Activated CD8-positive, alpha-beta T cell treated with anti-CD3 and anti-CD28 coated beads for 36 hours (primary cell): ENCODE results near the gene ZNF862. TPM values are rescaled to one million over a fixed set of nuclear protein-coding genes. Genes with fewer than 3 reads are reported as not detected.

Source experiments
- ATAC-seq: fragments of 200-7000 bp; cut with Tn5 transposase; one replicate; pipeline ENCODE4 v1.10.0; 2021; ENCODE audit warnings: mild to moderate bottlenecking, moderate library complexity
- CTCF ChIA-PET: fragments of 350-600 bp; sonication (Branson Sonifier 250); formaldehyde crosslinking; loops from one replicate; lab custom pipeline; 2021; ENCODE audit warnings: antibody characterized with exemption; lab: Charles Lee
- POLR2A ChIA-PET: fragments of 350-600 bp; sonication (Branson Sonifier 250); formaldehyde crosslinking; loops from one replicate; lab custom pipeline; 2021; ENCODE audit warnings: antibody characterized with exemption; lab: Charles Lee
- DNase-seq: peaks from one replicate; pipeline ENCODE4 v3.0.0-alpha.2; 2020
- H3K27ac Mint-ChIP-seq: one replicate; pipeline ENCODE4 v1.8.0; 2021; ENCODE audit warnings: mild to moderate bottlenecking, mixed read lengths
- H3K27me3 Mint-ChIP-seq: one replicate; pipeline ENCODE4 v1.8.0; 2021; ENCODE audit warnings: mixed read lengths
- H3K36me3 Mint-ChIP-seq: one replicate; pipeline ENCODE4 v1.8.0; 2021; ENCODE audit warnings: low read depth, mixed read lengths
- H3K4me1 Mint-ChIP-seq: one replicate; pipeline ENCODE4 v1.8.0; 2021; ENCODE audit warnings: low read depth, mixed read lengths
- H3K4me3 Mint-ChIP-seq: one replicate; pipeline ENCODE4 v1.8.0; 2021; ENCODE audit warnings: mild to moderate bottlenecking, moderate library complexity, mixed read lengths
- H3K9me3 Mint-ChIP-seq: one replicate; pipeline ENCODE4 v1.8.0; 2021; ENCODE audit warnings: mixed read lengths
- intact Hi-C: fragments of 100-400 bp; cut with micrococcal nuclease; formaldehyde crosslinking; loops from one replicate; pipeline ENCODE4 v1.10.0; 2022
- total RNA-seq, 2 experiments: library from RNA; stranded (reverse); gene quantifications; one replicate each; pipeline ENCODE4 v1.2.3, GENCODE V29; 2021
- TF ChIP-seq, protein P1 (sequence below): fragments of 200-600 bp; IDR thresholded peaks from one replicate; pipeline ENCODE4 v1.8.0; 2022; ENCODE audit warnings: antibody characterized with exemption, mild to moderate bottlenecking

Gene ZNF862
- total RNA-seq, 2 experiments from 2014 or later: 11.0 to 12.4 TPM

- no peak overlapping the region for H3K27ac Mint-ChIP-seq
- TF ChIP-seq, protein P1, sequence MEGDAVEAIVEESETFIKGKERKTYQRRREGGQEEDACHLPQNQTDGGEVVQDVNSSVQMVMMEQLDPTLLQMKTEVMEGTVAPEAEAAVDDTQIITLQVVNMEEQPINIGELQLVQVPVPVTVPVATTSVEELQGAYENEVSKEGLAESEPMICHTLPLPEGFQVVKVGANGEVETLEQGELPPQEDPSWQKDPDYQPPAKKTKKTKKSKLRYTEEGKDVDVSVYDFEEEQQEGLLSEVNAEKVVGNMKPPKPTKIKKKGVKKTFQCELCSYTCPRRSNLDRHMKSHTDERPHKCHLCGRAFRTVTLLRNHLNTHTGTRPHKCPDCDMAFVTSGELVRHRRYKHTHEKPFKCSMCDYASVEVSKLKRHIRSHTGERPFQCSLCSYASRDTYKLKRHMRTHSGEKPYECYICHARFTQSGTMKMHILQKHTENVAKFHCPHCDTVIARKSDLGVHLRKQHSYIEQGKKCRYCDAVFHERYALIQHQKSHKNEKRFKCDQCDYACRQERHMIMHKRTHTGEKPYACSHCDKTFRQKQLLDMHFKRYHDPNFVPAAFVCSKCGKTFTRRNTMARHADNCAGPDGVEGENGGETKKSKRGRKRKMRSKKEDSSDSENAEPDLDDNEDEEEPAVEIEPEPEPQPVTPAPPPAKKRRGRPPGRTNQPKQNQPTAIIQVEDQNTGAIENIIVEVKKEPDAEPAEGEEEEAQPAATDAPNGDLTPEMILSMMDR: no peak
- H3K9me3 Mint-ChIP-seq: no peaks in the 10 kb centered on the region
- ATAC-seq (no peak), DNase-seq (no peak)
- intact Hi-C loops: no loop called here
- ChIA-PET POLR2A (interaction anchor here (0.6 kb wide), 1 partner anchor 11 kb away, joined by 3 read pairs; no protein-coding TSS in a partner anchor), CTCF (interaction anchor here (1.8 kb wide), 1 partner anchor 134 kb away, joined by 7 read pairs; no protein-coding TSS in a partner anchor)
- no peak overlapping the region for H3K4me3 Mint-ChIP-seq
- H3K4me1 Mint-ChIP-seq: no peaks in the 10 kb centered on the region
- peaks cover 6% of the 10 kb centered on the region for H3K27me3 Mint-ChIP-seq
- H3K36me3 Mint-ChIP-seq: no peaks in the 10 kb centered on the region
Observed at GRCh38 chr7:149796287-149796860, 41.8 kb upstream of the ZNF862 start.

DNA sequence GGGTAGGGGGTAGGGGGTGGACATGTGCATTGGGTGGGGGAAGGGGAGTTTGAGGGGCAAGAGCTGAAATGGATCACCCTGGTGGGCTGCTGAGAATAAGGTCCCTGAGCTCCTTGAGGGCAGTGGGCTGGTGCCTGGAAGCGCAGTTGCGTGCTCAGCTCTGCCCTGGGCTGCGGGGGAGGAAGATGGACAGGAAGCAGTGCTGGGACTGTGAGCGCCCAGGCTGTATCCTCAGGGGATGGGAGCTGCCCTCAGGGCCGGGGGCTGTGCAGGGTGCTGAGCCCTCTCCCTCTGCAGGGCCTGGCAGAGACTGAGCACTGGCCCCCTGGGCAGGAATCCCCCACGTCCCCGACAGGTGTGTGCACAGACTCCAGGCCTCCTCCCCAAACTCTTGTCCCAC is 40.4 kb upstream of the ZNF862 start:
- DNase-seq (no peak), ATAC-seq (no peak)
- intact Hi-C loops: no loop called here
- Mint-ChIP-seq H3K27ac (no peak overlapping the region), H3K27me3 (peaks cover 1% of the 10 kb centered on the region), H3K36me3 (no peaks in the 10 kb centered on the region), H3K9me3 (no peaks in the 10 kb centered on the region), H3K4me3 (no peak overlapping the region), H3K4me1 (no peaks in the 10 kb centered on the region)
- TF ChIP-seq, protein P1: no peak
- ChIA-PET CTCF (interaction anchor here (1.1 to 2.9 kb wide), 2 partner anchors 14 to 127 kb away, joined by 3 to 11 read pairs; no protein-coding TSS in a partner anchor), POLR2A (no interaction called here)

DNA sequence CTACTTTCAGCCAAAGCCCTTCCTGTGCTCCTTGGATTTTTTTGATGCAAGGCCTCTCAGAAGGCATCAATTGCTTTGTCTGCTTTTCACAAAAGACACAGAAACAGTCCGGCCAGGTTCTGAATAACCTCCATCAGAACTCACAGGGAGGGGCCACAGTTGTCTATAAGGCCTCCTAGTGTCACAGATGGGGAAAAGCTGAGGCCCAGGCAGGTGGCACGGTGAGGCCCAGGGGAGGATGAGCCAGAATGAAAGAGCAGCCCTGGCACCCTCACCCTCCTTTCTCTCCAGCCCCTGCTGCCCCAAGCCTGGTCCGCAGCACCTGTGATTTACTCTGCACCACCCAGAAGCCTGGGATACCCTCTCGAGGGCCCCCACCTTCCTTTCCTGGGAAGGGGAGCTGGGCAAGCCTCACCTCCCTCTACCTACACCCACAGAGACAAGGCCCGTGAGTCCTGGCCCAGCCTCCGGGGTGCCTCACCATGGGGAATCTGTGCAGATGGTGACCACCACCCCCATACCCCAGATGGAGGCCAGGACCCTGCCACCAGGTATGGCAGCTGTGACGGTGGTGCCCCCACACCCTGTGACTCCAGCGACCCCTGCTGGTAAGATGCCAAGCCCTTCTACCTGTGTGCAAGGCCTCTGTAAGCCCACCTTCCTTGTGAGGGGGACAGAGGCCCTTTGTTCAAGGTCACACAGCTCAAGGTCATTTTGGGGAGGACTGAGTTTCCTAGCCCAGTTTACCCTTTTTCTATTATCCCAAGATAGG is 38.6 kb upstream of the ZNF862 start:
- H3K36me3 Mint-ChIP-seq: no peaks in the 10 kb centered on the region
- H3K4me3 Mint-ChIP-seq: no peak overlapping the region
- peak; percentile 74 for ATAC-seq
- H3K27ac Mint-ChIP-seq: no peak overlapping the region
- ChIA-PET POLR2A (interaction anchor here (0.6 kb wide), 1 partner anchor 1388 kb away, joined by 3 read pairs; no protein-coding TSS in a partner anchor), CTCF (interaction anchor here (1.0 to 2.9 kb wide), 11 partner anchors 8 to 137 kb away, joined by 3 to 13 read pairs (median 5); partner anchors contain the start of gene ZNF862)
- intact Hi-C loops: no loop called here
- H3K9me3 Mint-ChIP-seq: no peaks in the 10 kb centered on the region
- TF ChIP-seq, protein P1: peak; percentile 59
- DNase-seq: peak; percentile 76
- no peaks in the 10 kb centered on the region for H3K27me3 Mint-ChIP-seq
- no peaks in the 10 kb centered on the region for H3K4me1 Mint-ChIP-seq

GRCh38 chr7:149800169-149800555 is 38.0 kb upstream of the ZNF862 start:
- Mint-ChIP-seq H3K4me1 (no peaks in the 10 kb centered on the region), H3K27ac (no peak overlapping the region), H3K27me3 (no peaks in the 10 kb centered on the region), H3K36me3 (no peaks in the 10 kb centered on the region), H3K9me3 (no peaks in the 10 kb centered on the region), H3K4me3 (no peak overlapping the region)
- TF ChIP-seq, protein P1: no peak
- POLR2A ChIA-PET: interaction anchor here (0.6 kb wide), 1 partner anchor 1388 kb away, joined by 3 read pairs; no protein-coding TSS in a partner anchor
- ATAC-seq (no peak), DNase-seq (no peak)
- CTCF ChIA-PET: interaction anchor here (1.0 to 2.9 kb wide), 10 partner anchors 8 to 137 kb away, joined by 3 to 13 read pairs (median 4); partner anchors contain the start of gene ZNF862
- intact Hi-C loops: no loop called here
